MM.1S (cell line): ENCODE results near the gene UST.

Source experiments
- CTCF ChIP-seq: fragments of 300-600 bp; sonication (generic); IDR thresholded peaks from 2 replicates; pipeline ENCODE4 v1.5.1; 2016; ENCODE audit warnings: antibody characterized with exemption, low read length, mixed read lengths
- EZH2 ChIP-seq: fragments of 300-600 bp; sonication (generic); optimal IDR thresholded peaks from 2 replicates; pipeline ENCODE3; 2017; ENCODE audit warnings: low read depth, mild to moderate bottlenecking, antibody characterized with exemption, low read length, mixed read lengths
- EZH2phosphoT487 ChIP-seq: fragments of 300-600 bp; sonication (generic); IDR thresholded peaks from 2 replicates; pipeline ENCODE4 v1.6.1; 2018; ENCODE audit warnings: antibody characterized with exemption, low read length

GRCh38 chr6:148760568-148761526 is 14.0 kb downstream of the UST start:
- TF ChIP-seq CTCF (no peak), EZH2 (no peak), EZH2phosphoT487 (no peak)
